ENCODE measurements around the gene SLC16A8.

DNA sequence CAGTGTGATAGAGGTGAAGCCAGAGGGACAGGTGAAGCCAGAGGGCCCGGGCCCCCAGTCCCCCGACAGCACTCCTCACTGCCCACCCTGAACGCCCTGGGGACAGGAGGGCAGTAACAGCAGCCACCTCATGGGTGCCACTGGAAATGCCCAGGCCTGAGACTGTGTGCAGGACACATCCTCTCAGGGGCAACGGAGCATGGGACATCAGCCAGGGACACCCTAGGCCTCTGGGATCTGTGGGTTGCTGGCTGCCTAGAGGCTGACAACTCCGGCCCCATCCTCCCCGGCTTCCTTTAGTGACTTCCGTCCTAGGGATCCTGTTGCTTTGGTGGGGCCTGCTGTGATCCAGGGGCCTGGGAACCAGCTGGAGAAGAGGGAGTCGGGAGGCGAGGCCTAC is 43.9 kb upstream of the SLC16A8 start:
- TF ChIP-seq ARNTL (CRISPR knock-in tag; IDR thresholded peaks at IDR 0.05; ENCODE audit: borderline replicate concordance, low read depth), result no peak
- TF ChIP-seq TOX (CRISPR knock-in tag; IDR thresholded peaks at IDR 0.05; ENCODE audit: borderline replicate concordance), result no peak
- TF ChIP-seq ZFP30 (CRISPR knock-in tag; IDR thresholded peaks at IDR 0.05), result no peak
- no peak for TF ChIP-seq GLIS3 (CRISPR knock-in tag; IDR thresholded peaks at IDR 0.05)
- no peak for TF ChIP-seq PATZ1 (CRISPR knock-in tag; IDR thresholded peaks at IDR 0.05; ENCODE audit: borderline replicate concordance)
- TF ChIP-seq CSDC2 (CRISPR knock-in tag; IDR thresholded peaks at IDR 0.05), result no peak
- no peak for TF ChIP-seq ESRRG (CRISPR knock-in tag; IDR thresholded peaks at IDR 0.05)
- TF ChIP-seq ISL1 (CRISPR knock-in tag; IDR thresholded peaks at IDR 0.05), result no peak
- TF ChIP-seq ZFP3 (CRISPR knock-in tag; IDR thresholded peaks at IDR 0.05), result no peak
- TF ChIP-seq ZNF8 (CRISPR knock-in tag; IDR thresholded peaks at IDR 0.05), result no peak
- TF ChIP-seq TCF4 (CRISPR knock-in tag; IDR thresholded peaks at IDR 0.05; ENCODE audit: borderline replicate concordance), result no peak
- TF ChIP-seq OSR1 (CRISPR knock-in tag; IDR thresholded peaks at IDR 0.05), result no peak
